H1 (cell line): ENCODE measurements around the gene KLHL28. TPM values are rescaled to one million over a fixed set of nuclear protein-coding genes. Genes with fewer than 3 reads are reported as not detected.

ENCODE experiments used
- POLR2A ChIP-seq, 2 experiments: IDR thresholded peaks; 1 replicate in 1 of 2; 2 replicates in 1 of 2; pipeline ENCODE4 v1.6.1; 2011; ENCODE audit warnings: low read depth in 2 of 2, low read length in 2 of 2, mild to moderate bottlenecking in 2 of 2; ENCODE audit errors: control extremely low read depth in 1 of 2
- polyA plus RNA-seq, 7 experiments: library from polyadenylated mRNA; depleted of rRNA in 3 of 7; stranded (reverse) in 5 of 7; unstranded in 2 of 7; fragments of >200 nt in 5 of 7; fragments of 200-250 nt in 2 of 7; gene quantifications; 1 replicate in 5 of 7; 2 replicates in 1 of 7; 4 replicates in 1 of 7; pipeline versions ENCODE4 v1.2.1 to v1.2.3, GENCODE V29; 2011 to 2013; ENCODE audit warnings: missing spikeins in 2 of 7, mixed read lengths in 2 of 7
- total RNA-seq: library from RNA; stranded (reverse); fragmentation: NEBNext Ultra II Directional; extraction: Animal tissue kit (Norgen Biotek cat#: 25700); gene quantifications from 2 replicates; pipeline ENCODE4 v1.2.1, GENCODE V29; 2021
- TF ChIP-seq, protein P1 (sequence below): fragments of 300-600 bp; sonication (generic); IDR thresholded peaks from 2 replicates; pipeline ENCODE4 v1.7.1; 2012; ENCODE audit warnings: low read length, moderate library complexity, mild to moderate bottlenecking, inconsistent platforms; ENCODE audit not compliant: insufficient replicate concordance

Gene KLHL28
- total and polyA plus RNA-seq, 2 of the 8 experiments (the other 6 are each of a cell fraction or from before 2014, with no cell fraction given) = 3.3 to 10.5 TPM

DNA sequence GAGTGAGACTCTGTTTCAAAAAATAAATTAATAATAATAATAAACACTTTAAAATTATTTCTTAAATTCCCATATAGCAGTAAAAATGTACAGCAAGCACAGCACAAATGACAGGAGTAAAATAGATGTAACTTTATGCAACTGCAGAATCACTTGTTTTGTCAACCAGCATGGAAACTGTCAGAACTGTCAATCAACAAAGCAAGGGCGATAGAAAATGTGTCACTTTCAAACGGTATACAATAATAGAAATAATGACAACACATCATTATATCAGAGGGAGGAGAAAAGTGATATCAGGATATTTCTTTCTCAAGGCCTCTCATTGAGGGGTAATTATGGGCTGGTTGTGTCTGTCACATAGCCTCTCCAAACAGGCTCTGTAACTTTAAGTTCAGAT, 68.2 kb downstream of the KLHL28 start (continued):
- TF ChIP-seq, protein P1, sequence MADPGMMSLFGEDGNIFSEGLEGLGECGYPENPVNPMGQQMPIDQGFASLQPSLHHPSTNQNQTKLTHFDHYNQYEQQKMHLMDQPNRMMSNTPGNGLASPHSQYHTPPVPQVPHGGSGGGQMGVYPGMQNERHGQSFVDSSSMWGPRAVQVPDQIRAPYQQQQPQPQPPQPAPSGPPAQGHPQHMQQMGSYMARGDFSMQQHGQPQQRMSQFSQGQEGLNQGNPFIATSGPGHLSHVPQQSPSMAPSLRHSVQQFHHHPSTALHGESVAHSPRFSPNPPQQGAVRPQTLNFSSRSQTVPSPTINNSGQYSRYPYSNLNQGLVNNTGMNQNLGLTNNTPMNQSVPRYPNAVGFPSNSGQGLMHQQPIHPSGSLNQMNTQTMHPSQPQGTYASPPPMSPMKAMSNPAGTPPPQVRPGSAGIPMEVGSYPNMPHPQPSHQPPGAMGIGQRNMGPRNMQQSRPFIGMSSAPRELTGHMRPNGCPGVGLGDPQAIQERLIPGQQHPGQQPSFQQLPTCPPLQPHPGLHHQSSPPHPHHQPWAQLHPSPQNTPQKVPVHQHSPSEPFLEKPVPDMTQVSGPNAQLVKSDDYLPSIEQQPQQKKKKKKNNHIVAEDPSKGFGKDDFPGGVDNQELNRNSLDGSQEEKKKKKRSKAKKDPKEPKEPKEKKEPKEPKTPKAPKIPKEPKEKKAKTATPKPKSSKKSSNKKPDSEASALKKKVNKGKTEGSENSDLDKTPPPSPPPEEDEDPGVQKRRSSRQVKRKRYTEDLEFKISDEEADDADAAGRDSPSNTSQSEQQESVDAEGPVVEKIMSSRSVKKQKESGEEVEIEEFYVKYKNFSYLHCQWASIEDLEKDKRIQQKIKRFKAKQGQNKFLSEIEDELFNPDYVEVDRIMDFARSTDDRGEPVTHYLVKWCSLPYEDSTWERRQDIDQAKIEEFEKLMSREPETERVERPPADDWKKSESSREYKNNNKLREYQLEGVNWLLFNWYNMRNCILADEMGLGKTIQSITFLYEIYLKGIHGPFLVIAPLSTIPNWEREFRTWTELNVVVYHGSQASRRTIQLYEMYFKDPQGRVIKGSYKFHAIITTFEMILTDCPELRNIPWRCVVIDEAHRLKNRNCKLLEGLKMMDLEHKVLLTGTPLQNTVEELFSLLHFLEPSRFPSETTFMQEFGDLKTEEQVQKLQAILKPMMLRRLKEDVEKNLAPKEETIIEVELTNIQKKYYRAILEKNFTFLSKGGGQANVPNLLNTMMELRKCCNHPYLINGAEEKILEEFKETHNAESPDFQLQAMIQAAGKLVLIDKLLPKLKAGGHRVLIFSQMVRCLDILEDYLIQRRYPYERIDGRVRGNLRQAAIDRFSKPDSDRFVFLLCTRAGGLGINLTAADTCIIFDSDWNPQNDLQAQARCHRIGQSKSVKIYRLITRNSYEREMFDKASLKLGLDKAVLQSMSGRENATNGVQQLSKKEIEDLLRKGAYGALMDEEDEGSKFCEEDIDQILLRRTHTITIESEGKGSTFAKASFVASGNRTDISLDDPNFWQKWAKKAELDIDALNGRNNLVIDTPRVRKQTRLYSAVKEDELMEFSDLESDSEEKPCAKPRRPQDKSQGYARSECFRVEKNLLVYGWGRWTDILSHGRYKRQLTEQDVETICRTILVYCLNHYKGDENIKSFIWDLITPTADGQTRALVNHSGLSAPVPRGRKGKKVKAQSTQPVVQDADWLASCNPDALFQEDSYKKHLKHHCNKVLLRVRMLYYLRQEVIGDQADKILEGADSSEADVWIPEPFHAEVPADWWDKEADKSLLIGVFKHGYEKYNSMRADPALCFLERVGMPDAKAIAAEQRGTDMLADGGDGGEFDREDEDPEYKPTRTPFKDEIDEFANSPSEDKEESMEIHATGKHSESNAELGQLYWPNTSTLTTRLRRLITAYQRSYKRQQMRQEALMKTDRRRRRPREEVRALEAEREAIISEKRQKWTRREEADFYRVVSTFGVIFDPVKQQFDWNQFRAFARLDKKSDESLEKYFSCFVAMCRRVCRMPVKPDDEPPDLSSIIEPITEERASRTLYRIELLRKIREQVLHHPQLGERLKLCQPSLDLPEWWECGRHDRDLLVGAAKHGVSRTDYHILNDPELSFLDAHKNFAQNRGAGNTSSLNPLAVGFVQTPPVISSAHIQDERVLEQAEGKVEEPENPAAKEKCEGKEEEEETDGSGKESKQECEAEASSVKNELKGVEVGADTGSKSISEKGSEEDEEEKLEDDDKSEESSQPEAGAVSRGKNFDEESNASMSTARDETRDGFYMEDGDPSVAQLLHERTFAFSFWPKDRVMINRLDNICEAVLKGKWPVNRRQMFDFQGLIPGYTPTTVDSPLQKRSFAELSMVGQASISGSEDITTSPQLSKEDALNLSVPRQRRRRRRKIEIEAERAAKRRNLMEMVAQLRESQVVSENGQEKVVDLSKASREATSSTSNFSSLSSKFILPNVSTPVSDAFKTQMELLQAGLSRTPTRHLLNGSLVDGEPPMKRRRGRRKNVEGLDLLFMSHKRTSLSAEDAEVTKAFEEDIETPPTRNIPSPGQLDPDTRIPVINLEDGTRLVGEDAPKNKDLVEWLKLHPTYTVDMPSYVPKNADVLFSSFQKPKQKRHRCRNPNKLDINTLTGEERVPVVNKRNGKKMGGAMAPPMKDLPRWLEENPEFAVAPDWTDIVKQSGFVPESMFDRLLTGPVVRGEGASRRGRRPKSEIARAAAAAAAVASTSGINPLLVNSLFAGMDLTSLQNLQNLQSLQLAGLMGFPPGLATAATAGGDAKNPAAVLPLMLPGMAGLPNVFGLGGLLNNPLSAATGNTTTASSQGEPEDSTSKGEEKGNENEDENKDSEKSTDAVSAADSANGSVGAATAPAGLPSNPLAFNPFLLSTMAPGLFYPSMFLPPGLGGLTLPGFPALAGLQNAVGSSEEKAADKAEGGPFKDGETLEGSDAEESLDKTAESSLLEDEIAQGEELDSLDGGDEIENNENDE = no peak
- TF ChIP-seq POLR2A (IDR thresholded peaks at IDR 0.05; ENCODE audit: control extremely low read depth in 1 of 2, low read depth in 2 of 2, low read length in 2 of 2) = no peak
